Nephron progenitor cell (in vitro differentiated cells): ENCODE data around the gene APCS.

ENCODE experiments used
- DNase-seq: peaks from one replicate; pipeline ENCODE4 v3.0.0; 2021
- H3K27ac Mint-ChIP-seq: 2 replicates; pipeline ENCODE4 v1.8.0; 2021; ENCODE audit warnings: mild to moderate bottlenecking, moderate library complexity, mixed read lengths
- H3K27me3 Mint-ChIP-seq: 2 replicates; pipeline ENCODE4 v1.8.0; 2021; ENCODE audit warnings: mild to moderate bottlenecking, low read depth, mixed read lengths; ENCODE audit not compliant: poor library complexity
- H3K36me3 Mint-ChIP-seq: 2 replicates; pipeline ENCODE4 v1.8.0; 2021; ENCODE audit warnings: low read depth, mixed read lengths
- H3K4me1 Mint-ChIP-seq: 2 replicates; pipeline ENCODE4 v1.8.0; 2021; ENCODE audit warnings: mixed read lengths
- H3K4me3 Mint-ChIP-seq: 2 replicates; pipeline ENCODE4 v1.8.0; 2021; ENCODE audit warnings: mild to moderate bottlenecking, moderate library complexity, mixed read lengths
- H3K9me3 Mint-ChIP-seq: 2 replicates; pipeline ENCODE4 v1.8.0; 2021; ENCODE audit warnings: mild to moderate bottlenecking, moderate library complexity, mixed read lengths
- CTCF ChIP-seq: fragments of 200-600 bp; sonication (generic); IDR thresholded peaks from 2 replicates; pipeline ENCODE4 v1.5.0; 2021; ENCODE audit warnings: antibody characterized with exemption

The APCS gene

DNA sequence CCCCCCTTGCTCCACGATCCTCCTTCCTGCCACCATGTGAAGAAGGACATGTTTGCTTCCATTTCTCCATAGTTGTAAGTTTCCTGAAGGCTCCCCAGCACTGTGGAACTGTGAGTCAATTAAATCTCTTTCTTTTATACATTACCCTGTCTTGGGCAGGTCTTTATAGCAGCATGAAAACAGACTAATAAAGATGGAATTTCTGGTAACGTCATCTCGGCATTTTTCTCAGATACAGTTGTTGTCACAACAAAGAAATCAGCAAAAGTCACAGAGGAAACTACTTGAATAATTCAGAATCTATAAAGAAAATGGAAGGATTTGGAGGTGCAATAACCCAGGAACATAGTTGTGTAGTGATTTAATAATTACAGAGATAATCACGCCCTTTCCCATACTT, 4.4 kb downstream of the APCS start:
- no peak overlapping the region for H3K27ac Mint-ChIP-seq
- no peaks in the 10 kb centered on the region for H3K4me1 Mint-ChIP-seq
- H3K4me3 Mint-ChIP-seq = no peak overlapping the region
- no peaks in the 10 kb centered on the region for H3K36me3 Mint-ChIP-seq
- peaks cover 28% of the 10 kb centered on the region for H3K9me3 Mint-ChIP-seq
- no peak for DNase-seq
- no peak for TF ChIP-seq CTCF
- H3K27me3 Mint-ChIP-seq = peaks cover 4% of the 10 kb centered on the region

DNA sequence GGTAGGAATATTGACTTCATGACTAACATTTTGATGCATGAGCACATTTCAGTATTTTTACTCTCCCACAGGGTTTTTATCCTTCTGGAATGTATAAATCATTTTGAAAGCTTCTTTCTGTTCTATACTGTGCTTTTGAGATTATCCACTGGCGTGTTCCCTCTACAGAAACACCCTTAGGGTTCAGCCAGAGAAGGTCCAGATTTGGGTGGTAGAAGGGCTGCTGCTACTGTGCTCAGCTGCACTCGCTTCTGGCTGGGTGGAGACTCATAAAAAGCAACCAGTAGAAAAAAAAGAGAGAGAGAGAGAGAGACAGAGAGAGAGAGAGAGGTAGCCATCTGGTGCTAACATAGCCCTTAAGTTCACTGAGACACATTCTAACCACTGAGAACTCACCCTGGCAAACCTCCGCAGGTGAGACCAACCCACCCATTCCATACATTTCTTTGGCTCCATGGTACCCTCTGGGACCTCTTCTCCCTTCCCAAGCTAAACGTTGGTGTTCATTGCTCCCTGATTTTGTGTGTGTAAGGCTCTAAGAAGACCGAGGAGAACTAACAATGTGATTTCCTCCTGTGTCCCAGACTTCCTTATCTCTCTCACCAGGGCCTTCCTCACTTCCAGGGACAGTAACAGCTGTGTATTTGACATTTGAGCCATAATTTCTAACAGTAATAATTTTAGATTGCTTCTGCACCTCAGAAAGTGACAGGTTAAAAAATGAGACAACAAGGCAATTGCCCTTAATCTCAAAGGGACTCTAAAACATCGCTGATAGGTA, 7.2 kb downstream of the APCS start:
- Mint-ChIP-seq H3K4me1 (no peaks in the 10 kb centered on the region), H3K9me3 (peaks cover 37% of the 10 kb centered on the region), H3K36me3 (no peaks in the 10 kb centered on the region)

GRCh38 chr1:159598196-159598595, 10.6 kb downstream of the APCS start:
- H3K27ac Mint-ChIP-seq = no peak overlapping the region
- H3K27me3 Mint-ChIP-seq = peaks cover 6% of the 10 kb centered on the region
- no peak for TF ChIP-seq CTCF
- DNase-seq = no peak
- no peaks in the 10 kb centered on the region for H3K36me3 Mint-ChIP-seq
- H3K9me3 Mint-ChIP-seq = peaks cover 57% of the 10 kb centered on the region
- no peaks in the 10 kb centered on the region for H3K4me1 Mint-ChIP-seq
- no peak overlapping the region for H3K4me3 Mint-ChIP-seq

More for the DNA sequence above, 7.2 kb downstream of the APCS start:
- Mint-ChIP-seq H3K27ac (no peak overlapping the region), H3K4me3 (no peak overlapping the region), H3K27me3 (peaks cover 6% of the 10 kb centered on the region)
- no peak for DNase-seq
- TF ChIP-seq CTCF = no peak

- Mint-ChIP-seq H3K27ac (no peak overlapping the region), H3K36me3 (no peaks in the 10 kb centered on the region), H3K4me3 (no peak overlapping the region), H3K9me3 (peaks cover 64% of the 10 kb centered on the region), H3K4me1 (no peaks in the 10 kb centered on the region), H3K27me3 (peaks cover 6% of the 10 kb centered on the region)
- DNase-seq = no peak
- no peak for TF ChIP-seq CTCF
Measured at GRCh38 chr1:159600894-159601293, 13.3 kb downstream of the APCS start.

DNA sequence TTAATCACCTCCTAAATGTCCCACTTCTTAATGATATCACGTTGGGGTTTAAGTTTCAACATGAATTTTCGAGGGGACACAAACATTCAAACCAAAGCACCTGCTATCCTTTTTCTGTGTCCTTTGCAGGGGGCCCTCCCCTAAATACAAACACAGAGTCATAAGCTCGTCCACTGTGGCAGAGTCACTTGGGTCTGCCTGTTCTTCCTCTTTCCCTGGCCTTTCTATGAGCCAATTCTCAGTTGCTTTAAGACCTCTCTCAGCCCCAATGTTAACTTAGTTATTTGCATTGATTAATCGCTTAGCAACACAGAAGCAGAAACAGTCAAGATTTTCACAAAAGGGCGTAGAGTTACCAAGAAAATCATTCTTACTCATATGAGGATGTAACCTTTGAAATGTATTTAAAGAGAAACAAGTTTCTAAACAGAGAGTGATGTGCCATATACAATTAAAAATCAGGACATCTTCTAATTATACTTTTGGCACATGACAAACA, 14.9 kb downstream of the APCS start:
- Mint-ChIP-seq H3K27ac (no peak overlapping the region), H3K27me3 (peaks cover 6% of the 10 kb centered on the region), H3K4me1 (no peaks in the 10 kb centered on the region), H3K4me3 (no peak overlapping the region), H3K9me3 (peaks cover 65% of the 10 kb centered on the region), H3K36me3 (no peaks in the 10 kb centered on the region)
- TF ChIP-seq CTCF = no peak
- DNase-seq = no peak
